Panc1 (cell line): Measurements from ENCODE around the gene SLC43A1. TPM values are rescaled to one million over a fixed set of nuclear protein-coding genes. Genes with fewer than 3 reads are reported as not detected.

Experiments
- ATAC-seq: fragments of 200-7000 bp; cut with Tn5 transposase; 2 replicates; pipeline ENCODE4 v1.9.1; 2020; ENCODE audit warnings: mild to moderate bottlenecking, moderate library complexity
- BruUV-seq: library from RNA; stranded (reverse); fragments of 400-500 nt; replicated peaks from 2 replicates; lab custom pipeline; 2021; lab: Mats Ljungman, UMichigan
- CTCF ChIA-PET: fragments of 300-600 bp; sonication (Branson Sonifier 250); formaldehyde crosslinking; loops from one replicate; lab custom pipeline; 2022; ENCODE audit warnings: antibody characterized with exemption; lab: Charles Lee
- POLR2A ChIA-PET: fragments of 300-600 bp; sonication (Branson Sonifier 250); formaldehyde crosslinking; loops from one replicate; lab custom pipeline; 2022; ENCODE audit warnings: antibody characterized with exemption; lab: Charles Lee
- DNase-seq: peaks from one replicate; pipeline ENCODE4 v3.0.0-alpha.2; 2010; ENCODE audit warnings: low read depth, low spot score
- H3K27ac ChIP-seq: 2 replicates; pipeline ENCODE4 v1.5.1; 2011; ENCODE audit warnings: mild to moderate bottlenecking, low read length, inconsistent platforms
- H3K27me3 ChIP-seq: fragments of 200-500 bp; sonication (Bioruptor generic); 2 replicates; pipeline ENCODE4 v1.6.0; 2014; ENCODE audit warnings: low read length, inconsistent platforms; ENCODE audit not compliant: control insufficient read depth, insufficient read depth
- H3K36me3 ChIP-seq: fragments of 200-500 bp; sonication (Bioruptor generic); 2 replicates; pipeline ENCODE4 v1.5.1; 2014; ENCODE audit warnings: inconsistent platforms, mild to moderate bottlenecking, low read length, moderate library complexity; ENCODE audit not compliant: control insufficient read depth, insufficient read depth
- H3K4me1 ChIP-seq: 2 replicates; pipeline ENCODE4 v1.5.1; 2011; ENCODE audit warnings: inconsistent platforms, mild to moderate bottlenecking, low read length, moderate library complexity; ENCODE audit not compliant: control insufficient read depth, insufficient read depth
- H3K4me3 ChIP-seq, 2 experiments: 2 replicates each; pipeline ENCODE4 v1.5.1; 2011 to 2012; ENCODE audit warnings: low read depth in 2 of 2, low read length in 2 of 2, mild to moderate bottlenecking in 2 of 2, inconsistent platforms in 1 of 2, moderate library complexity in 1 of 2
- H3K9me3 ChIP-seq: fragments of 200-500 bp; sonication (Bioruptor generic); 2 replicates; pipeline ENCODE4 v1.5.1; 2014; ENCODE audit warnings: low read depth, mild to moderate bottlenecking, inconsistent platforms, low read length, moderate library complexity; ENCODE audit not compliant: control insufficient read depth, insufficient read depth
- CTCF ChIP-seq: fragments of 450-650 bp; IDR thresholded peaks from 2 replicates; pipeline ENCODE4 v1.5.1; 2017; ENCODE audit warnings: mild to moderate bottlenecking
- POLR2AphosphoS5 ChIP-seq: IDR thresholded peaks from 2 replicates; pipeline ENCODE4 v1.6.1; 2012; ENCODE audit warnings: mild to moderate bottlenecking, low read depth, low read length, moderate library complexity
- REST ChIP-seq, 2 experiments: IDR thresholded peaks; 2 replicates each; pipeline ENCODE4 v1.6.1; 2011 to 2012; ENCODE audit warnings: low read depth in 2 of 2, control low read depth in 1 of 2, low read length in 1 of 2, mild to moderate bottlenecking in 1 of 2, moderate library complexity in 1 of 2; ENCODE audit not compliant: insufficient read depth in 1 of 2
- SIN3A ChIP-seq: IDR thresholded peaks from 2 replicates; pipeline ENCODE4 v1.6.1; 2012; ENCODE audit warnings: low read depth, mild to moderate bottlenecking, low read length, moderate library complexity, borderline replicate concordance; ENCODE audit not compliant: insufficient read depth
- TCF7L2 ChIP-seq: IDR thresholded peaks from 2 replicates; pipeline ENCODE4 v1.6.1; 2011; ENCODE audit warnings: mild to moderate bottlenecking, low read depth, low read length, inconsistent platforms
- in situ Hi-C: cut with HindIII; loops from 2 replicates; pipeline ENCODE4 v1.10.0; 2016; ENCODE audit warnings: low sequenced_read_pairs, low pct_unique_long_range_greater_than_20kb
- intact Hi-C: fragments of 100-400 bp; cut with micrococcal nuclease; formaldehyde crosslinking; loops from one replicate; pipeline ENCODE4 v1.10.0; 2022; ENCODE audit not compliant: unreplicated experiment
- total RNA-seq: library from RNA; stranded (reverse); gene quantifications from one replicate; pipeline ENCODE4 v1.2.1, GENCODE V29; 2021; ENCODE audit not compliant: unreplicated experiment

Gene SLC43A1
- total RNA-seq, 1 experiment from 2014 or later, result 2.0 TPM

DNA sequence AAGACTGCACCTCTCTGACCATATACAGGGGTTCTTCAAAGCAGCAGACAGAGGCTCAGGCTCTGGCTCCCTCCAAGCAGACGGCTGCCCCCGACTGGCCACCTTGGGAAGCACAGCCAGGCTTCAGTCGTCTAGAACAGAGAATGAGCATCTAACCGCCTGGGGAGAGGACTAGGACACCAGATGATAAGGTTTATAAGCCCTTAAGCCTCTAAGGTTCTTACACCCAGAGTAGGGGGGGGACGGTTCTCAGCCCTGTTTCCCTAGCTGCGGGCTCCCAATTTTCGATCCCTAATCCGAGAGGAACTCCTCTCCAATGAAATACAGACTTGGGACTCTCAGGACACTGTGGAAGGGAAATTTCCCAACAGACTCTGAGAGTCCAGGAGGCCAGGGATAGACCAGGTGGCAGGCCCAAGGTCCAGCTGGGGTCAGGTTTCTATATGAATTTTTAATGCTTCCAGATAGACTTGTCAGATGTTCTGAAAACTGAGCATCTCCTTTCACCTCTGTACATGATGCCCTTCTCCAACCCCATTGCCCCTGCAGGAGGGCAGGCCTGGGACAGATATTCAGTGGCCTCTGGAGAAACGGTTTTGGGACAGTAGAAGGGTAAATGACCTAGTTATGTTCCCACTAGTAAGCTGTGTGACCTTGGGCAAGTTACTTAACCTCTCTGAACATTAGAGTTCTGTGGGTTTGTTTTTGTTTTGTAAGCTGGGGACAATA is 34.9 kb downstream of the SLC43A1 start:
- no peaks in the 10 kb centered on the region; the same call in 1 of the 2 replicates for H3K4me1 ChIP-seq
- peak; percentile 74 for ATAC-seq
- intact Hi-C loops (loop anchor here (5.0 kb wide), 1 partner anchor 133 kb away; no protein-coding TSS in a partner anchor), in situ Hi-C loops (no loop called here)
- no peak overlapping the region for H3K4me3 ChIP-seq
- BruUV-seq, result no TSS peak
- H3K36me3 ChIP-seq, result no peaks in the 10 kb centered on the region
- ChIA-PET CTCF (interaction anchor here (0.6 to 1.3 kb wide), 2 partner anchors 22 to 135 kb away, joined by 3 read pairs; no protein-coding TSS in a partner anchor), POLR2A (no interaction called here)
- H3K27ac ChIP-seq, result no peak overlapping the region
- peaks cover 10% of the 10 kb centered on the region for H3K27me3 ChIP-seq
- no peaks in the 10 kb centered on the region for H3K9me3 ChIP-seq
- TF ChIP-seq REST (IDR thresholded peaks at IDR 0.05; ENCODE audit: insufficient read depth in 1 of 2, low read depth in 2 of 2, low read length in 1 of 2) (no peak), TCF7L2 (no peak), CTCF (peak; percentile 91), POLR2AphosphoS5 (no peak), SIN3A (no peak)
- DNase-seq, result no peak

- intact Hi-C loops, result loop anchor here (5.0 kb wide), 1 partner anchor 133 kb away; no protein-coding TSS in a partner anchor
- Histone ChIP-seq H3K27ac (no peak overlapping the region), H3K36me3 (no peaks in the 10 kb centered on the region), H3K4me1 (no peaks in the 10 kb centered on the region; the same call in 1 of the 2 replicates), H3K4me3 (no peak overlapping the region), H3K27me3 (peaks cover 17% of the 10 kb centered on the region), H3K9me3 (no peaks in the 10 kb centered on the region)
- POLR2A ChIA-PET, result no interaction called here
- DNase-seq, result no peak
- CTCF ChIA-PET, result interaction anchor here (1.3 kb wide), 1 partner anchor 134 kb away, joined by 3 read pairs; no protein-coding TSS in a partner anchor
- in situ Hi-C loops, result no loop called here
- no peak for ATAC-seq
- BruUV-seq, result no TSS peak
- TF ChIP-seq TCF7L2 (no peak), CTCF (no peak), SIN3A (no peak)
Measured at GRCh38 chr11:57479911-57480310, 35.6 kb downstream of the SLC43A1 start.
